ENCODE measurements around the gene ARMC3.

Gene ARMC3

DNA sequence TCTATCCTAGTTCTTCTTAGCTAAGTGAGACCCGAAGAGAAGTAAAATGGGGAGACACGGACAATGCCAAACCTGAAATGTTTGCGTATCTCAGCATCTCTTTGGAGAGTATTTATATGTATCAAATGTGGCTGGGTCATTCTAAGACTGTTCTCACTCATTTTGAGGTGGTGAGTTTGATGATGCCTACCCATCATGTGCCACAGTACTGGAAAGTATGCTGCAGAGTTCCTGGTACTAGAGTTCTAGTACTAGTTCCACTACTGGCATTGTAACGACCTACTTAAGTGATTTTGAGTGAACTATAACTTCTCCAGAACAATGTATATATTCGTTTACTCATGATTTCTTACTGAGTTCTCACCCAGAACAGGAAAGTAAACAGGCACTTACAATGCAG, 41.9 kb downstream of the ARMC3 start:
- no peak for DNase-seq (ENCODE audit: low read depth, low spot score)
- in situ Hi-C loops (cut with HindIII; ENCODE audit: low sequenced_read_pairs), result no loop called here
- TF ChIP-seq, protein P1, sequence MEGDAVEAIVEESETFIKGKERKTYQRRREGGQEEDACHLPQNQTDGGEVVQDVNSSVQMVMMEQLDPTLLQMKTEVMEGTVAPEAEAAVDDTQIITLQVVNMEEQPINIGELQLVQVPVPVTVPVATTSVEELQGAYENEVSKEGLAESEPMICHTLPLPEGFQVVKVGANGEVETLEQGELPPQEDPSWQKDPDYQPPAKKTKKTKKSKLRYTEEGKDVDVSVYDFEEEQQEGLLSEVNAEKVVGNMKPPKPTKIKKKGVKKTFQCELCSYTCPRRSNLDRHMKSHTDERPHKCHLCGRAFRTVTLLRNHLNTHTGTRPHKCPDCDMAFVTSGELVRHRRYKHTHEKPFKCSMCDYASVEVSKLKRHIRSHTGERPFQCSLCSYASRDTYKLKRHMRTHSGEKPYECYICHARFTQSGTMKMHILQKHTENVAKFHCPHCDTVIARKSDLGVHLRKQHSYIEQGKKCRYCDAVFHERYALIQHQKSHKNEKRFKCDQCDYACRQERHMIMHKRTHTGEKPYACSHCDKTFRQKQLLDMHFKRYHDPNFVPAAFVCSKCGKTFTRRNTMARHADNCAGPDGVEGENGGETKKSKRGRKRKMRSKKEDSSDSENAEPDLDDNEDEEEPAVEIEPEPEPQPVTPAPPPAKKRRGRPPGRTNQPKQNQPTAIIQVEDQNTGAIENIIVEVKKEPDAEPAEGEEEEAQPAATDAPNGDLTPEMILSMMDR (IDR thresholded peaks at IDR 0.05; ENCODE audit: low read depth, low read length), result no peak

DNA sequence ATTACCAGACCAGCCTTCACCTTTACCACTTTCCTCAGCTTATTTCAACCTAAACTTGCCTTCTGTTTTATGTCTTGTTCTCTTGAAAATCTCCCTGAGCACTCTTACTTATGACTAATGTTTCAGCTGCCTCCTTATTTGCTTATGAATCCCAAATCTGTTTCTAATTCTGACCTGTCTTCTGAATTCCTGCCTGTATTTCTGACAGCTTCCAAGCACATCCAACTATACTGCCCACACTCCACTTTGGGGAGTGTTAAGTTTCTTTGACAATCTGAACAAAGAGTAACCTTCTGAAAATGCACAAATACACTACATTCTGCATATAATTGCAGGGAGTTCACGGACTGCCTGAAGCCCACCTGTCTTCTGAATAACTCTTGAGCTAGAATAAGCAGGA, 48.7 kb downstream of the ARMC3 start:
- DNase-seq (ENCODE audit: low read depth, low spot score), result no peak
- no peak overlapping the region for H3K4me3 ChIP-seq (ENCODE audit: low read depth, low read length)
- in situ Hi-C loops (cut with HindIII; ENCODE audit: low sequenced_read_pairs), result no loop called here
- TF ChIP-seq, protein P1 (IDR thresholded peaks at IDR 0.05; ENCODE audit: low read depth, low read length), result no peak

More for the DNA sequence above, 41.9 kb downstream of the ARMC3 start:
- H3K4me3 ChIP-seq (ENCODE audit: low read depth, low read length), result no peak overlapping the region

DNA sequence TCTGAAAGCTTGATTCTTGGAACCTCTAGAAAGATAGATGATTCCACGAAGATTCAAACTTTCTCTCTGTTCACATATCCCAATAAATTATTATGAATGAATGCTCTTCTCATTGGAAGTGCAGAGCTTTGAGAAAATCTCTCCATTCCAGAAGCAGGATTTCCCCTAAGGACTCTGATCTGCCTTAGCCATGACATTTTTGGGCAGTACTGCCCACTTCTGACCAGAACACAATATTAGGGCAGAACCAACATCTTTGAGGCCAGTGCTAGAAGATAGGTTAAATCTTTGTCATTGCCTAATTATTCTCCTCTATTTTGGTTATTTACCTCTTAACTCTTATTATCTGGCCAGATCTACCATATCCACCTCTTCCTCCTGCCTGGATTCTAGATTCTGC, 49.9 kb downstream of the ARMC3 start:
- TF ChIP-seq, protein P1 (IDR thresholded peaks at IDR 0.05; ENCODE audit: low read depth, low read length), result no peak
- no peak for DNase-seq (ENCODE audit: low read depth, low spot score)
- in situ Hi-C loops (cut with HindIII; ENCODE audit: low sequenced_read_pairs), result no loop called here
- H3K4me3 ChIP-seq (ENCODE audit: low read depth, low read length), result no peak overlapping the region

DNA sequence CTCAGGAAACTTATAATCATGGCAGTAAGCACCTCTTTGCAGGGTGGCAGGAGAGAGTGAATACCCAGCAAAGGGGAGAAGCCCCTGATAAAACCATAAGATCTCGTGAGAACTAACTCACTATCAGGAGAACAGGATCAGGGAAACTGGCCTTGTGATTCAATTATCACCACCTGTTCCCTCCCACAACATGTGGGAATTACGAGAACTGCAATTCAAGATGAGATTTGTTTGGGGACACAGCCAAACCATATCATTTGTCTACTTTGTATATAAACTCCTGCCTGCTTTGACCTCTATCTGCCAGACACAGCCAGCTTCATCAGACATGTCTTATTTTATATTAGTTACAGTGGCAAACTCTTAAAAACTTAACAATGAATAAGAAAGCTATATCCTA, 50.4 kb downstream of the ARMC3 start:
- no peak overlapping the region for H3K4me3 ChIP-seq (ENCODE audit: low read depth, low read length)
- peak; percentile 37 for DNase-seq (ENCODE audit: low read depth, low spot score)
- in situ Hi-C loops (cut with HindIII; ENCODE audit: low sequenced_read_pairs), result no loop called here
- TF ChIP-seq, protein P1 (IDR thresholded peaks at IDR 0.05; ENCODE audit: low read depth, low read length), result no peak

DNA sequence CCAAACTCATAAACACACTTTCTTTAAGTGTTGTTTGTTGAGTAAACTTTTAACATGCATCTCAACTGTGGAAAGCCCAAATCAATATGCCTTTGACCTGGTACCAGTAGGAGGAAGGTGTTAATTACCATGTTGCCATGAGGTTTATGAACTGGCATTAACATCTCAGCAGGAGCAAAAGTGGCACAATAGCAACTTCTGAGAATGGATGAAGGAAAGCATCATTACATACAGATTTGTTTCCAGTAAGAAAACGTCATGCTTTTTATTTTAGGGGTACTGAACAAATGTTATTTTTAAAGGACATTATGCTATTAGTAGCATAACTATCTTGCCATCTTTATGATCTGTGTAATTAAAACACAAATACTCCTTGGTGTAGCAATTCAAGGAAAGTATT, 51.1 kb downstream of the ARMC3 start:
- in situ Hi-C loops (cut with HindIII; ENCODE audit: low sequenced_read_pairs), result no loop called here
- TF ChIP-seq, protein P1 (IDR thresholded peaks at IDR 0.05; ENCODE audit: low read depth, low read length), result no peak
- H3K4me3 ChIP-seq (ENCODE audit: low read depth, low read length), result no peak overlapping the region

DNA sequence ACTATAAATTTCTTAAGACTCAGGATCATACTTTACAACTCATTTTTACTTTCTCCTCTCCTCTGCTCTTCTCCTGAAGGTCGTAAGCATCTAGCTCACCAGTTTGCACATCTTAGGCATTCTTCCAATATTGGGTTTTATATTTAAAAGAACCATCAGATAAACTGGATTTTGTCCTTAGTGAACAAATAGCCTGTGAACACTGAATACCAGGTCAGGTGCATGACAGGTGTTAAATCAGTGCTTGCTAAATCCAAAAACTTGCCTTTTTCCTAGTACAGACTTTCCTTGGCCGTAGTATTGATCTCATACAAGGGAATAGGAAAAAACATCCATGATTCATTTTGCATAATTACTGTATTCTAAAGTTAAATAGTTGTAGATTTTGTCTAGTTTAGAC, 53.0 kb downstream of the ARMC3 start:
- H3K4me3 ChIP-seq (ENCODE audit: low read depth, low read length), result no peak overlapping the region
- TF ChIP-seq, protein P1 (IDR thresholded peaks at IDR 0.05; ENCODE audit: low read depth, low read length), result no peak
- DNase-seq (ENCODE audit: low read depth, low spot score), result no peak
- in situ Hi-C loops (cut with HindIII; ENCODE audit: low sequenced_read_pairs), result no loop called here

More for the DNA sequence above, 51.1 kb downstream of the ARMC3 start:
- no peak for DNase-seq (ENCODE audit: low read depth, low spot score)

DNA sequence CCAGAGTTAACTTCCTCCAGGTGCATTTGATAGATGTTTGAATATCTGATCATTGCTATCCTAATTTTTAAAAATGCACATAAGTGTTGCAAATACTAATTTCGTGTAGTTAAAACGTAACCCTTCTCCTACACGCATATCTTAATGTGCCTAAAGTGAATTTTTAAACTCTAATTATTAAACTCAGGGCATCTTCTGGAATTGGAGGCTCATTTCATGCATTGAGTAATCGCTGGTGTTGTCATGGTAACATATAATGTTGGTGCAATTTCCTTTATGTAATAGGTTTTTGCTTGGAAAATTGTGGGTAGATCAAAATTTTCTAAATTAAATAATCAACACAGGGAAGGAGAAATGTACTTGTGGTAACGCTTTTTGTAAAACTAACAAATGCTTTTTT, 56.2 kb downstream of the ARMC3 start:
- no peak for DNase-seq (ENCODE audit: low read depth, low spot score)
- H3K4me3 ChIP-seq (ENCODE audit: low read depth, low read length), result no peak overlapping the region
- in situ Hi-C loops (cut with HindIII; ENCODE audit: low sequenced_read_pairs), result no loop called here
- TF ChIP-seq, protein P1 (IDR thresholded peaks at IDR 0.05; ENCODE audit: low read depth, low read length), result no peak
